Upper lobe of right lung (tissue), 1 donor: ENCODE measurements around the gene TMEM171. TPM values are rescaled to one million over a fixed set of nuclear protein-coding genes. Genes with fewer than 3 reads are reported as not detected.

Experiments
- ATAC-seq: fragments of 200-7000 bp; cut with Tn5 transposase; one replicate; pipeline ENCODE4 v1.9.1; 2020; ENCODE audit warnings: mild to moderate bottlenecking, moderate library complexity
- DNase-seq: peaks from one replicate; pipeline ENCODE4 v3.0.0-alpha.2; 2020
- H3K27ac ChIP-seq: fragments of 200-600 bp; one replicate; pipeline ENCODE4 v1.8.0; 2022
- H3K27me3 ChIP-seq: fragments of 200-600 bp; one replicate; pipeline ENCODE4 v1.8.0; 2022; ENCODE audit warnings: mild to moderate bottlenecking
- H3K36me3 ChIP-seq: fragments of 200-600 bp; one replicate; pipeline ENCODE4 v1.8.0; 2022
- H3K4me1 ChIP-seq: fragments of 200-600 bp; one replicate; pipeline ENCODE4 v1.8.0; 2022
- H3K4me3 ChIP-seq: fragments of 200-600 bp; one replicate; pipeline ENCODE4 v1.8.0; 2022; ENCODE audit warnings: mild to moderate bottlenecking
- H3K9me3 ChIP-seq: fragments of 200-600 bp; one replicate; pipeline ENCODE4 v1.8.0; 2022
- intact Hi-C: fragments of 100-400 bp; cut with DNase I; formaldehyde crosslinking; loops from one replicate; pipeline ENCODE4 v1.11.0; 2022
- total RNA-seq: library from RNA; stranded (reverse); fragmentation: NEBNext Ultra II Directional; extraction: Animal tissue kit (Norgen Biotek cat#: 25700); gene quantifications from one replicate; pipeline ENCODE4 v1.2.1, GENCODE V29; 2021
- TF ChIP-seq, protein P1 (sequence below): fragments of 200-600 bp; IDR thresholded peaks from one replicate; pipeline ENCODE4 v1.8.0; 2022; ENCODE audit warnings: antibody characterized with exemption
- donor health status: DM: no; HTN: yes; CAD: no; lungs with severe emphysema.

Gene TMEM171
- total RNA-seq, 1 donor from 2014 or later = 0.43 TPM

DNA sequence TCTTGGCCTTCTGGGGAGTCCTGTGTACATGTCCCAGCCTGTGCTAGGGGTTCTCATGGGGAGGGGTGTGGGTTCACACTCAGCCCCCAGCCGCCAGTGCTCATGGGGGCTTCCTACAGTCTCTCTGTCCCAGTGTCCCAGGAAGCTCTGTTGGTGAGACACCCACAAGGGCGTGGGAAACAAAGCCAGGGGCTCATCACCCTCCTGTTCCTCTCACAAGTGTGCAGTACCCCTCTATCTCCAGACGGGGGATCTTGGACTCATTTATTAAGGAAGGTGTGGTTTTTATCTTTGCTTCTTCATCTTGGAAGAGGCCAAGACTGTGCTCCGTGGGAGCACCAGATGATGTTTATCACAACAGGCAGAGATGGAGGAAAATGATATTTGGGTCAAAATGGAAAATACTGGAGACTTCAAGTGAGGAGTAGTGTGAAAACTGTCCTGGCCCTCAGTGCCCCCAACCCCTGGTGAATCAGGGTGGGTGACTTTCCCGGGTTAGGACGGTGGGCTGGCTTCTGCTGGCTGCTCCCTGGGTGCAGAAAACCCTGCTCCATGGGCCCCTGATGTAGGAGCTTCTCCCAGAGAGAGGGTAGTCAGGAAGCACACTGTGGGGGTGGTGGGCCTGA, 15.2 kb downstream of the TMEM171 start:
- intact Hi-C loops = no loop called here
- ATAC-seq = no peak
- no peak overlapping the region for H3K27ac ChIP-seq

DNA sequence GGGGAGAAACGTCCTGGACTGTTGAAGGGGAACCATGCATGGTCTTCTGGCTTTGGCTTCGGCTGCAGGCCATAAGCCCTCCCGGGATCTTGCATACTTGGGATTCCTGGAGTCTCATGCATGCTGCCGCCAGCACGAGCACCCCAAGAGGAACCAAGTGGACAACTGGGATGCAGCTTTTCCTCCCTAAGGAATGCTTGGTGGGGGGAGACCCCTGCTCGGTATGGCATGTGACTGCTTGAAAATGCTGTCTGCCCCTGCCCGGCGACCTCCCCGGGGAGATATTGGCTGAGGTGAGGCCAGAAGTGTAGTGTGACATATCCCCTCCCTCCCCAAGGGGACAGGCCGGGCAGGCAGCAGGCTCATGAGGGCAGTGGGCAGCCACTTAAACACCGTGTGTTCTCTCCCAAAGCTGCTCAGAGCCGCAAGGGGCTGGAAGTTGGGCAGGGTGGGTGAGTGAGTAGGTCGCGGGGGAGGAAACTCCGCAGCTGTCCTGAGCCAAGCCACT, 15.7 kb downstream of the TMEM171 start:
- ATAC-seq = peak; percentile 21
- H3K4me1 ChIP-seq = no peaks in the 10 kb centered on the region
- TF ChIP-seq, protein P1, sequence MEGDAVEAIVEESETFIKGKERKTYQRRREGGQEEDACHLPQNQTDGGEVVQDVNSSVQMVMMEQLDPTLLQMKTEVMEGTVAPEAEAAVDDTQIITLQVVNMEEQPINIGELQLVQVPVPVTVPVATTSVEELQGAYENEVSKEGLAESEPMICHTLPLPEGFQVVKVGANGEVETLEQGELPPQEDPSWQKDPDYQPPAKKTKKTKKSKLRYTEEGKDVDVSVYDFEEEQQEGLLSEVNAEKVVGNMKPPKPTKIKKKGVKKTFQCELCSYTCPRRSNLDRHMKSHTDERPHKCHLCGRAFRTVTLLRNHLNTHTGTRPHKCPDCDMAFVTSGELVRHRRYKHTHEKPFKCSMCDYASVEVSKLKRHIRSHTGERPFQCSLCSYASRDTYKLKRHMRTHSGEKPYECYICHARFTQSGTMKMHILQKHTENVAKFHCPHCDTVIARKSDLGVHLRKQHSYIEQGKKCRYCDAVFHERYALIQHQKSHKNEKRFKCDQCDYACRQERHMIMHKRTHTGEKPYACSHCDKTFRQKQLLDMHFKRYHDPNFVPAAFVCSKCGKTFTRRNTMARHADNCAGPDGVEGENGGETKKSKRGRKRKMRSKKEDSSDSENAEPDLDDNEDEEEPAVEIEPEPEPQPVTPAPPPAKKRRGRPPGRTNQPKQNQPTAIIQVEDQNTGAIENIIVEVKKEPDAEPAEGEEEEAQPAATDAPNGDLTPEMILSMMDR = no peak
- no peaks in the 10 kb centered on the region for H3K9me3 ChIP-seq
- intact Hi-C loops = no loop called here
- peaks cover 7% of the 10 kb centered on the region for H3K27me3 ChIP-seq
- H3K4me3 ChIP-seq = no peak overlapping the region
- H3K36me3 ChIP-seq = no peaks in the 10 kb centered on the region
- no peak for DNase-seq
- H3K27ac ChIP-seq = no peak overlapping the region

More for the DNA sequence above, 15.2 kb downstream of the TMEM171 start:
- Histone ChIP-seq H3K36me3 (no peaks in the 10 kb centered on the region), H3K27me3 (peaks cover 7% of the 10 kb centered on the region), H3K9me3 (no peaks in the 10 kb centered on the region), H3K4me1 (no peaks in the 10 kb centered on the region), H3K4me3 (no peak overlapping the region)
- TF ChIP-seq, protein P1 = peak; percentile 20
- DNase-seq = no peak

DNA sequence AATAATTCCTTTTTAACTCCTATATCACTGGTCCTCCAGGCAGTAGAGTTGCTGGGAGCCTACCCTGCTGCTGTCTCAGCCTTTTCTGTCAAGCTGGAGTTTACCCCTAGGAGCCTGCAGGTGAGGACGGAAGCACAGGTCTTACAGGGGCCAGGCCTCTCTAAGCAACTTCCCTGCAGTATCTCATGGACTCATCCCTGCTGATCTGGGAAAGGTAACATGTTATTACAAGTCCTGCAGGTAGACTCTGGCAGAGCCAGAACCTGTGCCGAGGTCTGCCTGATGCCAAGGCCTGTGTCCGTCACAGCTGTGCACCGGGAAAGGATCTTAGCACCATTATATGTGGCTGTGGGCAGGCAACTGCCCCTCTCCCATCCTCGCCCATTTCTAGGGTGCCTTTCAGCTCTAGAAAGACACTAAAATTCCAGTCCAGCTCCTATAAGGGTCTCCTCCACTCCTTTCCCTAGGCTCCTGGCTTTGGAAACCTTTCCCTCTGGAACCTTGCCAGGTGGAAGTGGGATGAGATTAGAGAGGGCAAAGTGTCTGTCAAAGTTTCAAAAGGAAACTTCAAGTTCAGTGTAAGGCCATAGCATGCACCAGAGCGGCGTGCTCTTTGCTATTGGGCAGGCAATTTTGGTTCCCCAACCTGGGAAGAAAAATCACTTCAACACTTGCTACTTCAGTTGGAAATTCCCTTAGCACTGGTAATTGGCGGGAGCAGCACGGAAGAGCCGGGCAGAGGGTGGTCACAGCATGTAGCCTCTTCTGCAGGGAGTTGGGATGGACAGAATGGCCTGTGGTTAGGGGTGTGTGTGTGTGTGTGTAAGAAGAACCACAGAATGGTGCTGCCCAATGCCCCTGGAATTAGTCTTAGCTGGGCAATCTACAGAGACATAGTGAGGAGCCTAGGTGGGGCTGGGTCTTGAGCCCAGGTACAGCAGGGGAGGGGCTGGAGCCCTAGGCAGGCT, 17.5 kb downstream of the TMEM171 start:
- Histone ChIP-seq H3K4me3 (no peak overlapping the region), H3K27me3 (peaks cover 7% of the 10 kb centered on the region), H3K36me3 (no peaks in the 10 kb centered on the region), H3K27ac (no peak overlapping the region), H3K4me1 (no peaks in the 10 kb centered on the region), H3K9me3 (no peaks in the 10 kb centered on the region)
- TF ChIP-seq, protein P1 = no peak
- intact Hi-C loops = no loop called here
- no peak for DNase-seq
- no peak for ATAC-seq

DNA sequence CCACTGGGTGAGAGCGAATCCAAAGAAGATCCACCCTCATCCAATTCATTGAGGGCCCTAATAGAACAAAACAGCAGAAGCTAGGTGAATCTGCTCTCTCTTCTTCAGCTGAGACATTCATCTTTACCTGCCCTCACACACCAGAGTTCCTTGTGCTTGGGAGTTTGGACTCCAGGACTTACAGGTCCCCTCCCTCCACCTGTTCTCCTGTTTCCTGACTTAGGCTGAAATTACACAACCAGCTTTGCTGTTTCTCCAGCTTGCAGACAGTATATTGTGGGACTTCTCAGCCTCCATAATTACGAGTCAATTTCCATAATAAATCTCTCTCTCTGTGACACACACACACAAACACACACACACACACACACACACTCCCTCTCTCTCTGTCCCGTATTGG, 19.1 kb downstream of the TMEM171 start:
- intact Hi-C loops = no loop called here

DNA sequence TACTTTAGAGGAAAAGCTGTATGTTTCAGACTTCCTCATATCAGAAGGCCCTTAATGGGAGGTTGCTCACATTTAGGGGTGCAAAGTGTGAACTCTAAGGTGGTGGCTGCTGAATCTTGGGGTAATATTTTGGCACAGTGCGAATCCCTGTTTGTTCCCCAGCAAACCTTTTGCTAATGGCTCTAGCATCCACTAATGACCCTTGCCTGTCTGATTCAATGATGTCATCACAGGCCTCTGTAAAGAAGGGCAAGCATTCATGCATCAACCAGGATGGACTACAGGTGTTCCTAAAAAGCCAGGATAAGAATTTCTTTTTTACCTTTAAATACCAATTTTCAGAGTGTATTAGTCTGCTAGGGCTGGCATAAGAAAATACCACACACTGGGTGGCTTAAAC, 20.4 kb downstream of the TMEM171 start:
- intact Hi-C loops = no loop called here
- ATAC-seq = no peak
- DNase-seq = no peak

More for the DNA sequence above, 19.1 kb downstream of the TMEM171 start:
- Histone ChIP-seq H3K4me3 (no peak overlapping the region), H3K36me3 (no peaks in the 10 kb centered on the region), H3K27me3 (peaks cover 7% of the 10 kb centered on the region), H3K4me1 (no peaks in the 10 kb centered on the region), H3K9me3 (no peaks in the 10 kb centered on the region), H3K27ac (no peak overlapping the region)
- no peak for ATAC-seq
- no peak for DNase-seq
- TF ChIP-seq, protein P1 = no peak

More for the DNA sequence above, 20.4 kb downstream of the TMEM171 start:
- Histone ChIP-seq H3K27me3 (peaks cover 7% of the 10 kb centered on the region), H3K4me3 (no peak overlapping the region), H3K4me1 (no peaks in the 10 kb centered on the region), H3K27ac (no peak overlapping the region), H3K36me3 (no peaks in the 10 kb centered on the region), H3K9me3 (no peaks in the 10 kb centered on the region)
- TF ChIP-seq, protein P1 = no peak
